ENCODE data around the gene KCNMA1.

DNA sequence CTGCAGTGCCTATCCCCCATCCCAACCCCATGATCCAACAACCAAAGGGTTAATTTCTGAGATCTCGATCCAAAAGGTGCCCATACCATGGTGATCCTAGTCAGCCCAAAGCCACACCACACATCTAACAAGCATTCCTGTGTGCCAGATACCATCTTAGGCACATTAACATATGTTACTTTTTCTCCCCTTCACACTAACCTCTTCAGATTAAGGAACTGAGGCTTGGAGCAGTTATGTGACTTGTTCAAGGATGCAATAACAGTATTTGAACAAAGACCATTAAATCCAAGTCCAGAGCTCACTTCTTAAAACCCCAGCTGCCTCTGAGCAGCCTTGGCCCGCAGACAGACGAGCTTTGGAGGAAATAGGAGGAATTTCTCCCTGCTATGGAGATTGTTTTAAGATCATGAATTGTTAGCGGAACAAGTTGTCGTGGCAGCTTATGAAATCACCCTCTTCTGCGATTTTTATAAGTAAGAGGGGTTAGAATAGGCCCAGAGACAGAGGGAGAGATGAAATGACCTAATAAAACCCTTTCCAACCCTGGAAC lies 327.2 kb downstream of the KCNMA1 start:
- TF ChIP-seq EP300 (IDR thresholded peaks at IDR 0.05; ENCODE audit: borderline replicate concordance in 1 of 2, low read depth in 1 of 2, low read length in 1 of 2) = no peak
- no peak for TF ChIP-seq GABPA (IDR thresholded peaks at IDR 0.05; ENCODE audit: low read depth)
- TF ChIP-seq CHD2 (IDR thresholded peaks at IDR 0.05; ENCODE audit: low read length, partially characterized antibody) = no peak
- no peak for TF ChIP-seq MXI1 (IDR thresholded peaks at IDR 0.05; ENCODE audit: low read depth, low read length)
- TF ChIP-seq ZBTB33 (IDR thresholded peaks at IDR 0.05; ENCODE audit: borderline replicate concordance, low read depth) = no peak
- TF ChIP-seq, protein P1, sequence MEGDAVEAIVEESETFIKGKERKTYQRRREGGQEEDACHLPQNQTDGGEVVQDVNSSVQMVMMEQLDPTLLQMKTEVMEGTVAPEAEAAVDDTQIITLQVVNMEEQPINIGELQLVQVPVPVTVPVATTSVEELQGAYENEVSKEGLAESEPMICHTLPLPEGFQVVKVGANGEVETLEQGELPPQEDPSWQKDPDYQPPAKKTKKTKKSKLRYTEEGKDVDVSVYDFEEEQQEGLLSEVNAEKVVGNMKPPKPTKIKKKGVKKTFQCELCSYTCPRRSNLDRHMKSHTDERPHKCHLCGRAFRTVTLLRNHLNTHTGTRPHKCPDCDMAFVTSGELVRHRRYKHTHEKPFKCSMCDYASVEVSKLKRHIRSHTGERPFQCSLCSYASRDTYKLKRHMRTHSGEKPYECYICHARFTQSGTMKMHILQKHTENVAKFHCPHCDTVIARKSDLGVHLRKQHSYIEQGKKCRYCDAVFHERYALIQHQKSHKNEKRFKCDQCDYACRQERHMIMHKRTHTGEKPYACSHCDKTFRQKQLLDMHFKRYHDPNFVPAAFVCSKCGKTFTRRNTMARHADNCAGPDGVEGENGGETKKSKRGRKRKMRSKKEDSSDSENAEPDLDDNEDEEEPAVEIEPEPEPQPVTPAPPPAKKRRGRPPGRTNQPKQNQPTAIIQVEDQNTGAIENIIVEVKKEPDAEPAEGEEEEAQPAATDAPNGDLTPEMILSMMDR (IDR thresholded peaks at IDR 0.05) = no peak
- TF ChIP-seq, protein P2, sequence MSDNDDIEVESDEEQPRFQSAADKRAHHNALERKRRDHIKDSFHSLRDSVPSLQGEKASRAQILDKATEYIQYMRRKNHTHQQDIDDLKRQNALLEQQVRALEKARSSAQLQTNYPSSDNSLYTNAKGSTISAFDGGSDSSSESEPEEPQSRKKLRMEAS (IDR thresholded peaks at IDR 0.05; ENCODE audit: low read depth) = no peak
- TF ChIP-seq YY1 (IDR thresholded peaks at IDR 0.05; ENCODE audit: low read depth) = no peak
- TF ChIP-seq NFIC (IDR thresholded peaks at IDR 0.05; ENCODE audit: borderline replicate concordance) = no peak
- TF ChIP-seq TEAD4 (IDR thresholded peaks at IDR 0.05; ENCODE audit: borderline replicate concordance, insufficient read depth) = no peak

Data from SK-N-SH (cell line).